Endothelial cell of umbilical vein (primary cell): ENCODE measurements around the gene MYO1G. TPM values are rescaled to one million over a fixed set of nuclear protein-coding genes. Genes with fewer than 3 reads are reported as not detected.

ENCODE experiments used
- BruUV-seq: library from RNA; stranded (reverse); fragments of 400-500 nt; replicated peaks from 2 replicates; lab custom pipeline; 2021; lab: Mats Ljungman, UMichigan
- CTCF ChIA-PET: fragments of 300-600, 350-600 bp; sonication (Branson Sonifier 250); formaldehyde crosslinking; loops from one replicate; lab custom pipeline; 2021; ENCODE audit warnings: antibody characterized with exemption, inconsistent platforms; lab: Charles Lee
- POLR2A ChIA-PET: fragments of 300-600, 350-600 bp; sonication (Branson Sonifier 250); formaldehyde crosslinking; loops from one replicate; lab custom pipeline; 2021; ENCODE audit warnings: antibody characterized with exemption, inconsistent platforms; lab: Charles Lee
- DNase-seq: peaks from one replicate; pipeline ENCODE4 v3.0.0-alpha.2; 2011; ENCODE audit warnings: low read depth, low spot score
- FAIRE-seq: peaks from 2 replicates; lab custom pipeline; 2011; peaks lifted over from hg19 to GRCh38; lab: Jason Lieb, UNC
- H2AFZ ChIP-seq: 2 replicates; pipeline ENCODE4 v1.6.0; 2012; ENCODE audit warnings: low read depth, low read length, control low read depth, inconsistent platforms
- H3K27ac ChIP-seq: 2 replicates; pipeline ENCODE4 v1.5.1; 2011; ENCODE audit warnings: low read depth, mild to moderate bottlenecking, control low read depth, low read length, moderate library complexity; ENCODE audit not compliant: insufficient read depth
- H3K27me3 ChIP-seq, 2 experiments: 2 replicates each; pipeline versions ENCODE4 v1.6.0 to v1.6.1; 2011; ENCODE audit warnings: low read length in 2 of 2, mixed read lengths in 1 of 2; ENCODE audit not compliant: control insufficient read depth in 2 of 2, insufficient read depth in 2 of 2
- H3K36me3 ChIP-seq, 2 experiments: 2 replicates in 1 of 2; 3 replicates in 1 of 2; pipeline ENCODE4 v1.5.1; 2011; ENCODE audit warnings: low read length in 2 of 2, mild to moderate bottlenecking in 1 of 2, moderate library complexity in 1 of 2; ENCODE audit not compliant: control insufficient read depth in 2 of 2, insufficient read depth in 2 of 2; ENCODE audit errors: extremely low read depth in 1 of 2
- H3K4me1 ChIP-seq: 3 replicates; pipeline ENCODE4 v1.5.1; 2011; ENCODE audit warnings: mild to moderate bottlenecking, low read length; ENCODE audit not compliant: control insufficient read depth, insufficient read depth; ENCODE audit errors: extremely low read depth
- H3K4me2 ChIP-seq: 2 replicates; pipeline ENCODE4 v1.6.1; 2011; ENCODE audit warnings: low read length, control low read depth, mixed read lengths; ENCODE audit not compliant: insufficient read depth
- H3K4me3 ChIP-seq, 3 experiments: fragments of 200-600 bp in 1 of 3; sonication (generic), shearing (Covaris generic) in 1 of 3; replicated peaks in 1 of 3; 2 replicates each; pipeline ENCODE4 v1.5.1; 2011 to 2016; ENCODE audit warnings: control low read depth in 3 of 3, low read length in 3 of 3, mild to moderate bottlenecking in 2 of 3, inconsistent platforms in 1 of 3, low read depth in 1 of 3, moderate library complexity in 1 of 3; ENCODE audit not compliant: insufficient read depth in 1 of 3
- H3K79me2 ChIP-seq: 2 replicates; pipeline ENCODE4 v1.6.0; 2012; ENCODE audit warnings: low read length, inconsistent platforms; ENCODE audit not compliant: control insufficient read depth, insufficient read depth
- H3K9ac ChIP-seq: replicated peaks from 2 replicates; pipeline ENCODE3; 2011; ENCODE audit warnings: low read length, control low read depth; ENCODE audit not compliant: insufficient read depth; ENCODE audit errors: extremely low read depth
- H3K9me1 ChIP-seq: replicated peaks from 3 replicates; pipeline ENCODE4 v1.6.0; 2011; ENCODE audit warnings: mild to moderate bottlenecking, low read length; ENCODE audit not compliant: control insufficient read depth, insufficient read depth; ENCODE audit errors: extremely low read depth
- H3K9me3 ChIP-seq: replicated peaks from 2 replicates; pipeline ENCODE4 v1.5.1; 2012; ENCODE audit warnings: low read length, inconsistent platforms; ENCODE audit not compliant: control insufficient read depth, insufficient read depth
- H4K20me1 ChIP-seq: replicated peaks from 2 replicates; pipeline ENCODE3; 2011; ENCODE audit warnings: mild to moderate bottlenecking, low read length; ENCODE audit not compliant: control insufficient read depth, insufficient read depth; ENCODE audit errors: extremely low read depth
- EZH2 ChIP-seq: IDR thresholded peaks from 2 replicates; pipeline ENCODE4 v1.6.1; 2012; ENCODE audit warnings: borderline replicate concordance, low read depth, mild to moderate bottlenecking, moderate library complexity, low read length, inconsistent platforms; ENCODE audit not compliant: severe bottlenecking
- FOS ChIP-seq: IDR thresholded peaks from 2 replicates; pipeline ENCODE4 v1.6.1; 2011; ENCODE audit warnings: mild to moderate bottlenecking, low read length, moderate library complexity, borderline replicate concordance; ENCODE audit not compliant: insufficient read depth
- GATA2 ChIP-seq: IDR thresholded peaks from 2 replicates; pipeline ENCODE4 v1.7.0; 2011; ENCODE audit warnings: low read depth, mild to moderate bottlenecking, moderate library complexity, mixed read lengths, low read length; ENCODE audit not compliant: insufficient read length, insufficient read depth
- JUN ChIP-seq: IDR thresholded peaks from 2 replicates; pipeline ENCODE4 v1.6.1; 2011; ENCODE audit warnings: borderline replicate concordance, low read depth; ENCODE audit not compliant: insufficient read length, insufficient read depth
- MYC ChIP-seq: IDR thresholded peaks from one replicate; pipeline ENCODE4 v1.6.1; 2011; ENCODE audit warnings: mild to moderate bottlenecking, low read depth, low read length
- POLR2A ChIP-seq: IDR thresholded peaks from 2 replicates; pipeline ENCODE4 v1.6.1; 2012; ENCODE audit warnings: low read depth, mild to moderate bottlenecking, control low read depth, low read length
- POLR2AphosphoS5 ChIP-seq: IDR thresholded peaks from 2 replicates; pipeline ENCODE4 v1.6.1; 2012; ENCODE audit warnings: low read depth, mild to moderate bottlenecking, control low read depth, low read length, moderate library complexity; ENCODE audit not compliant: insufficient read depth
- dilution Hi-C: fragments of 300-500 bp; cut with MboI; formaldehyde crosslinking; loops from one replicate; pipeline ENCODE4 v1.15.0; 2019; ENCODE audit warnings: low sequenced_read_pairs; ENCODE audit not compliant: extremely low pct_ligation_motif_present
- intact Hi-C: fragments of 100-400 bp; cut with micrococcal nuclease; formaldehyde crosslinking; loops from one replicate; pipeline ENCODE4 v1.10.0; 2022
- polyA plus RNA-seq, 4 experiments: library from polyadenylated mRNA; depleted of rRNA in 3 of 4; stranded (reverse) in 3 of 4; unstranded in 1 of 4; fragments of >200 nt; gene quantifications; 2 replicates each; pipeline versions ENCODE4 v1.2.1 to v1.2.3, GENCODE V29; 2011 to 2012; ENCODE audit warnings: missing spikeins in 1 of 4
- total RNA-seq: library from RNA; stranded (reverse); gene quantifications from 2 replicates; pipeline ENCODE4 v1.2.3, GENCODE V29; 2021
- TF ChIP-seq, protein P1 (sequence below), 2 donors: IDR thresholded peaks; 1 replicate in 1 of 2; 2 replicates in 1 of 2; pipeline ENCODE4 v1.5.1; 2011; ENCODE audit warnings: low read length in 2 of 2, mild to moderate bottlenecking in 2 of 2, moderate library complexity in 2 of 2, control low read depth in 1 of 2, inconsistent platforms in 1 of 2, low read depth in 1 of 2; ENCODE audit not compliant: insufficient read depth in 1 of 2; ENCODE audit errors: extremely low read depth in 1 of 2
- TF ChIP-seq, protein P2 (sequence below): IDR thresholded peaks from 2 replicates; pipeline ENCODE4 v1.6.1; 2011; ENCODE audit not compliant: insufficient read depth, insufficient read length

MYO1G gene
- total and polyA plus RNA-seq, 2 donors (not counting 3 experiments of a cell fraction or from before 2014, with no cell fraction given): 0.11 TPM; not detected in 1

DNA sequence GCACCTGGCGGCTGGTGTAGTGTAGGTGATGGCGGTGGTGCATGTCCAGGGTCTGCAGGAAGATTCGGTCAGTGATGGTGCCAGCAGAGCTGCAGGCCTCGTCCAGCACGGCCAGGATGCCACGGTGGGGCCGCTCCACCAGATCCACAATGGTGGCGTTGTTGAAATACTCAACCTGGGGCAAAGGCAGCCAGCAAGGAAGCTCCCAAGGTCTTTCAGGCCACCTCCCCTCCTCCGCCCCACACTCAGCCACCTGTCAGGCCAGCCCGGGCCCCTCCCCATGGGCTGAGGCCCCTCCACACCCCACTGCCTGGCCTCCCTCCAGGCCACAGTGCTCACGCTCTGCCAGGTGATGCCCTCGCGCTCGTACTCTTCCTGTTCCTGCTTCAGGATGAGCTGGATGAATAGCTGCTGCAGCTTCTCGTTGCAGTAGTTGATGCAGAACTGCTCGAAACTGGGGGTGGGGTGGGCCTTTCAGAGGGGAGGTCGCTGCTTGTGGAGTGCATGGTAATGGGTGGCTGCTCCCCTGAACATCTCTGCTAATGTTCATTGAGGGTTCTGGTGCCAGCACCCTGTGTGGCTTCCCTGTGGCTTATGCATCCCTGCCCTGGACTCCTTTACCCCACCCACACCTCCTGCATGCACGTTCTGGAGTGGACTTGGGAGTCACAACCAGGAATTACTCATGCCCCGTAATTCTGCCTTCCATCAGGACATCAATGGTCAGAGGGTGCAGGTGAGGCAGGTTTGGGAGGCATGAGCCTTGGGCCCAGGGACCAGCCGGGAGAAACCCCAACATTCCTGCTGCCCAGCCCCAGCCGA, 8.9 kb downstream of the MYO1G start:
- no peaks in the 10 kb centered on the region for H3K27me3 ChIP-seq
- no peak overlapping the region for H3K4me3 ChIP-seq
- CTCF ChIA-PET: interaction anchor here (0.5 to 10.0 kb wide), 2 partner anchors 164 to 282 kb away, joined by 3 to 585 read pairs; no protein-coding TSS in a partner anchor
- POLR2A ChIA-PET: no interaction called here
- FAIRE-seq (no peak), DNase-seq (no peak)
- H3K4me1 ChIP-seq: no peaks in the 10 kb centered on the region
- no peak overlapping the region for H3K4me2 ChIP-seq
- H2AFZ ChIP-seq: no peak overlapping the region
- no peaks in the 10 kb centered on the region for H3K79me2 ChIP-seq
- dilution Hi-C loops: no loop called here
- no peak overlapping the region for H3K9ac ChIP-seq
- no peaks in the 10 kb centered on the region for H3K9me3 ChIP-seq
- intact Hi-C loops: loop anchor here (5.0 kb wide), 1 partner anchor 107 kb away; no protein-coding TSS in a partner anchor
- H3K9me1 ChIP-seq: no peaks in the 10 kb centered on the region
- TF ChIP-seq, protein P1, sequence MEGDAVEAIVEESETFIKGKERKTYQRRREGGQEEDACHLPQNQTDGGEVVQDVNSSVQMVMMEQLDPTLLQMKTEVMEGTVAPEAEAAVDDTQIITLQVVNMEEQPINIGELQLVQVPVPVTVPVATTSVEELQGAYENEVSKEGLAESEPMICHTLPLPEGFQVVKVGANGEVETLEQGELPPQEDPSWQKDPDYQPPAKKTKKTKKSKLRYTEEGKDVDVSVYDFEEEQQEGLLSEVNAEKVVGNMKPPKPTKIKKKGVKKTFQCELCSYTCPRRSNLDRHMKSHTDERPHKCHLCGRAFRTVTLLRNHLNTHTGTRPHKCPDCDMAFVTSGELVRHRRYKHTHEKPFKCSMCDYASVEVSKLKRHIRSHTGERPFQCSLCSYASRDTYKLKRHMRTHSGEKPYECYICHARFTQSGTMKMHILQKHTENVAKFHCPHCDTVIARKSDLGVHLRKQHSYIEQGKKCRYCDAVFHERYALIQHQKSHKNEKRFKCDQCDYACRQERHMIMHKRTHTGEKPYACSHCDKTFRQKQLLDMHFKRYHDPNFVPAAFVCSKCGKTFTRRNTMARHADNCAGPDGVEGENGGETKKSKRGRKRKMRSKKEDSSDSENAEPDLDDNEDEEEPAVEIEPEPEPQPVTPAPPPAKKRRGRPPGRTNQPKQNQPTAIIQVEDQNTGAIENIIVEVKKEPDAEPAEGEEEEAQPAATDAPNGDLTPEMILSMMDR (IDR thresholded peaks at IDR 0.05; ENCODE audit: extremely low read depth in 1 of 2, insufficient read depth in 1 of 2, low read depth in 1 of 2, low read length in 2 of 2): no peak
- TF ChIP-seq, protein P2, sequence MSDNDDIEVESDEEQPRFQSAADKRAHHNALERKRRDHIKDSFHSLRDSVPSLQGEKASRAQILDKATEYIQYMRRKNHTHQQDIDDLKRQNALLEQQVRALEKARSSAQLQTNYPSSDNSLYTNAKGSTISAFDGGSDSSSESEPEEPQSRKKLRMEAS: no peak
- TF ChIP-seq POLR2A (no peak), FOS (no peak), JUN (no peak), EZH2 (no peak), MYC (no peak), GATA2 (no peak), POLR2AphosphoS5 (no peak)
- H4K20me1 ChIP-seq: no peaks in the 10 kb centered on the region
- no peak overlapping the region for H3K27ac ChIP-seq
- BruUV-seq: no TSS peak
- H3K36me3 ChIP-seq: no peaks in the 10 kb centered on the region
